GM18858 (cell line): ENCODE data around the gene CNIH4.
"Not testable (repeated sequence)": the region's sequence is repeated elsewhere in the genome, so short reads cannot be mapped to it uniquely, and the experiment has no call there.

Experiments
- ATAC-seq: cut with Tn5 transposase; IDR thresholded peaks from one replicate; pipeline ENCODE4 v1.9.1; 2021; ENCODE audit not compliant: unreplicated experiment

CNIH4 gene

DNA sequence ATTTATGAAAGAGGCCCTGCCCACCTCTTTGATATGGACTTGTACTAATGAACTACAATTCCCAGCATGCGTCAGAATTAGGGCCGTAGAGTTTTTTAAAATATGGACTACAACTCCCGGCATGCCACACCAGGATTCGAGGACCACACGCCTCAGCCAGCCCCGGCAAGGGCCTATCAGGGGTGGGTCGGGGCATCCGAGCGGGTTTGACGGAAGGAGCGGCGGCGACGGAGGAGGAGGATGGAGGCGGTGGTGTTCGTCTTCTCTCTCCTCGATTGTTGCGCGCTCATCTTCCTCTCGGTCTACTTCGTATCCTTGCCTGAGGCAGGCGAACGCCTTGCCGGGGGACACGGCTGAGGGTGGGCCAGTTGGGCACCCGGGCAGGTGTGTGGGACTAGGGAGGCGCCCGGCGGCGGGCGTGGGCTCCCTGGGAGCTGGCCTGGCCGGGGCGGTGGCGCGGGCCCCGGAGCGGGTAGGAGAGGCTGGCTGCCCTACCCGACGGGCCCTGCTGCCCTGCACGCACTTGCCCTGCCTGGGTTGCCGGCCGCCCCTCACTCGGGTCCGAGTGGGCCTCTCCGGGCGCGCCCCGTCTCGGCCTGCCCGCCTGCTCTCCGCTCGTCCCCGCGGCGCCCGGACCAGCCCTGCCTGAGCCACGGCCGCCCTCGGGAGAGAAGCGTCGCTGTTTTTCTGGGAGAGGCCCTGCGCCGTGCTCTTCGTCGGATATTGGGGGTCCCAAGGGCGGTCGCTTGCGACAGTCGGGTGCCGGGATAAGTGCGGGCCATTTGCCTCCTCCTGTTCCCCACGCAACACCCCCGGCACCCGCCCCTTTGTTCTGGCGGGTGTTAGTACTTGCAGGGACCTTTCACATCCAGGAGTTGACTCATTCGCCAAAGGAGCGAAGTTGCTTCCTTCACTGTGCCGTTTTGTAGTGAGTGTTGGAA lies at the start of gene CNIH4:
TSS of gene CNIH4 (plus strand) at position 195 of the 941 bp plus-strand sequence. CDS start at position 241, 46 bp downstream.
- peak; percentile 98 for ATAC-seq

DNA sequence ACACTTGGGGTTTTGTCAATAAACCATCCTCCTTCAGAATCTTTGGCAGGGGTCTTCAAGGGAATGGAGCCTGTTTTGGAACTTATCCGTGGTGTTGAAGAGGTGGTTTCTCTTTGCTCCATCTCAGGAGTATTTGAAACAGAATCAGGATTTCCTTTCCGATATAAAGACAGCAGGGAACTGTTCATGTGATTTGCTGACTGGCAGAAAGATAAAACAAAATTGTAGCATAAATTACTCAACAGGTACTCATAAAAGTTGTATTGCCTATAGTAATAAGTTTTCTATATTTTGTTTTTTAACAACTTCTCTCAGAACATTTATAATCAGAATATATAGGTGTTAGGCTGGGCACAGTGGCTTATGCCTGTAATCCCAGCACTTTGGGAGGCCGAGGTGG lies 48.6 kb upstream of the CNIH4 start:
- ATAC-seq, result no peak

DNA sequence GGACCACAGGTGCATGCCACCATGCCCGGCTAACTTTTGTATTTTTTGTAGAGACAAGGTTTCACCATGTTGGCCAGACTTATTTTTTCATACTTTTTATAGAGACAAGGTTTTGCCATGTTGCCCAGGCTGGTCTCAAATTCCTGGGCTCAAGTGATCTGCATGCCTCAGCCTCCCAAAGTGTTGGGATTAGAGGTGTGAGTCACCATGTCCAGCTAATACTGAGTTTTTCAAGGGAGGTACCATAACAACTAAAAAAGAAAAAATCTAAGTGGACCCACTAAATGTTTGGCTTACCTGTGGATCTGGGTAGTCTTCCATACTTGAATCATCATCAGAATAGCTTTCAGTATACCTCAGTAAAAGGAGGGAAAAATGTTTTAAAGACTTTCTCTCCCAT lies 45.2 kb upstream of the CNIH4 start:
- not testable (repeated sequence) for ATAC-seq

DNA sequence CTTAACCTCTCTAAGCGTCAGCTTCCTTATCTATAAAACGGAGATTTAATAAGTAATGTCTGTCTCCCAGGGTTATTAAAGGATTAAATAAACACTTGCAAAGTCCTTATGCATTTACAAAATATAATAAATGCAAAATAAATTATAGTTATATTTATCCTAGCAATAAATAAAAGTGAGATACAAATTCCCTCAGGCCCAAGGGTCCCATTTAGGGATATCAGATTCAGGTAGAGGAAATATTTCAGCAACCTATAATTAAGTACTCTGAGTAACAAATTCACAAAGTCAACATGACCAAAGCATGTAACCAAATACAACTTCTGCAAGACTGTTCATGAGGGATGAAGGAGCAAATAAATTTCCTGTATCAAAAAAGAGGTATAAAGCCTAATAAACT lies 44.7 kb upstream of the CNIH4 start:
- ATAC-seq, result no peak

DNA sequence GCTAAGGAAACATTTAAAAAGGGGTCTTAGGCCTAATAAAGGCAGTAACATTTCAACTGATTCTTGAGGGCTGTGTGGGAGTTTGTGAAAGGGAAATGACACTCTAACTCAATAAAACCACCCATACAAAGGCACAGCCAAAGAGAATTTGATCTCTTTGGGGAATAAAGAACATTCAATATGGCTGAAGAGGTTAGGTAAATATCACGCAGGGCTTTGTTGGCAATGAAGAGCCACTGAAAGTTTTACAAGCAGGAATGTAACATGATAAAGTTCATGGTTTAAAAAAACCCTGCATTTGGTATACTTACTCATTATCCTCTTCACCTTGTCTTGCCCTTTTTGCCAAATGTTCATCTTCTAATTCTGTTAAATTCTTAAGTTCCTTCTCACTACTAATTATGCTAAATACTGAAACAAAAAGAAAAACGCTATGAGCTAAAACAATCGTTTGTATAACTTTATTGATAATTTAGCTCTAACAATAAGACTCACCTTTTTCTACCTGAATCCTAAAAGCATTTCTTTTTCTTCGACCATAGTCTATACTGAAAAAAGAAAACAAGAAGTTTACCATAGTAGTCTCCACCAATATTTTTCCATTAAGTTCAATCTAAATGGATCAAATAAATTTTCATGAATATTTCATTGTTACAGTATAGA lies 39.2 kb upstream of the CNIH4 start:
- no peak for ATAC-seq

DNA sequence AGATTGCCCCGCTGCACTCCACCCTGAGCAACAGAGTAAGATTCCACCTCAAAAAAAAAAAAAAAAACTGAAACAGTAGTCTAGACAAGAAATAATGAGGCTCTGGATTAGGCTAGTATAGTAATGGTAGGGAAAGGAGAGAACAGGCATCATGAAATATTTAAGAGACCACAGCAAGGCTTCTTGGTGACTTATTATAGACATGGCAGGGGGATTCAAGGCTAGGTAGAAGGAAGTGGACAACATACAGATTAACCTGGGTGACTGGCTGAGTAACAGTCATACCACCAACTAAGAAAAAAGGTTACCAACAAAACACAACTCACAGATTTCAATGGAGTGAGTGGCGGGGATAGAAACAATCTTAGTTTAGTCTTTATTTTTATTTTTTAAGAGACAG lies 35.0 kb upstream of the CNIH4 start:
- no peak for ATAC-seq

DNA sequence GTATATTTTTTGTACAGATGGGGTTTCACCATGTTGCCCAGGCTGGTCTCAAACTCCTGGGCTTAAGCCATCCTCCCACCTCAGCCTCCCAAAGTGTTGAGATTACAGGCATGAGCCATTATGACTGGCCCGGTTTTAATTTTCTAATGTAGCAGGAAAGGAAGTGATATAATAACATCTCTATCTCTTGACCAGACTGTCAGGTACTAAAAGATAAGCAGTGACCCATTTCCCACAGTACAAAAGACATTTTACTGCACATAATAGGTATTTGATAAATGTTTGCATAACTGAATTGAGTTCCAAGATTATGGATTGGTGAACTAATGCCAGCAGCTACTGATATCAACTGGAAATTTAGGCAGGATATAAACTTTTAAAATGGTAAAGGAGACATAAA lies 30.7 kb upstream of the CNIH4 start:
- no peak for ATAC-seq

DNA sequence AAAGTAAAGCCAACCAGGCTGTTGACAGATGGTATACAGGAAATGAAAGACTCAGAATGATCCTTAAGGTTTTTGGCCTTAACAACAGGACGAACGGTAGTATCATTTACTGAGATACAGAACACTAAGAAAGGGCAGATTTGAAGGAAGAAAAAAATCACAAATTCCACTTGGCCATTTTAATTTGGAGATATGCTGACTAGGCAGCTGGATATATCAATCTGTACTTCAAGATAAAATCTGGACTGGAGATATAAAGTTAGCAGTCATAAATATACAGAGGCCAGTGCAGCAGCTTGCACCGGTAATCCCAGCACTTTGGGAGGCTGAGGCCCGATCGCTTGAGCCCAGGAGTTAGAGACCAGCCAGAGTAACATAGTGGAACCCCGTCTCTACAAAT lies 28.0 kb upstream of the CNIH4 start:
- ATAC-seq, result no peak

DNA sequence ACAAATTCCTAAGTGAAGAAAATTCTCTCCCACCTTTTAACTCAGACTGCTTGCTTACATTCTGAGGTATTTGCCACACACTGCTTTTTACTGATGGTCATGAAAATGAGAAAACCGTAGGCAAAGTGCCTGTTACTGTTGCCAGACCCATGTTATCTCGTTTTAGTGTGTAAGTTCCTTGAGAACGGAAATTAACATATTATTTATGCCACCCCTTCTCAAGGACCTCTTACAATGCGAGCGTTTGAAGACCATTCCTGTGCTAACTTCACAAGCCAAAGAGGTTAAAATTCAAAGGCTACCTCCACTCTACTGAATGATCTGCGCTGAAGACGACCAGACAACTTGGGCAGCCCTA lies 27.2 kb upstream of the CNIH4 start:
- no peak for ATAC-seq

DNA sequence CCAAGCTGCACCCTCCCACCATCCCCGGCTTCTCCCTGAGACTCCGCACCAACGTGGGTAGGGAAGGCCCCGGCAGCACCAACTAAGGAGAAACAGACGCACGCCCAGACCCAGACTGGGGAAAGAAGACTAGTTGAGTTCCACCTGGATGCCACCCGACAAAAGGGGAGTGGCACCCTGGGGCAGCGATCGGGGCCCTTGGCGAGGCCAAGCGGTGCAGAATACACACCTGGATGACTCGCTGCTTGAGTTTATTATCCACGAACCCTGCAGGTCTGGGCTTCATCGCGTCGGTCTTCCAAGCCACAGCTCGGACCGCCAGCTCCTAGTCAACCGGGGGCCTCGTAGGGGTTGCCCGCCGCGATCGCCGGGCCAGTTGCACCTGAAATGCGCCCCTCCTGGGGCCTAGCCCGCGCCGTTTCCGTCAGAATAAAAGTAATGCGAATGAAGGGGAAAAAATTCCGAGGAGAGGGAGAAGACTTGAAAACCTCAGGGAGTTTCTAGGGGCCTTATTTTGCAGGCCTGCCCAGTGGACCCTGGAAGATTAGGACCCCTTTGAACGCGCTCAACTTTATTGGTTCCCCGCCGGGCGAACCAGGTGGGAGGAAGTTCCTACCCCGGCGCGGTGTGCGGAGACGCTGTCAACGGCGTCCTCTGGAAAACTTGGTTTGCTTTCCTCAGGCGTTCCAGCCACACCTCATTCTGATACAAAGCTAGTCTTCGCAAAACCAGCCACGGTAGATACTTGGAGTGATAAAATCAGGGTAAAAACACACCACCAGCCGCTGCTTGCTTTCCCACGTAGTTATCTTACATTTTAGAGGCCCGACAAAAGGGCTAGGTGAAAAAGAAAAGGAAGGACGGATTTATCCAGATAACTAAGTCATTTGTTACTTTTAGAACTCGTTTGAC lies 26.6 kb upstream of the CNIH4 start, which contains the start of gene NVL:
TSS of gene NVL (minus strand) at position 331 of the 912 bp plus-strand sequence. CDS start at position 286, 45 bp downstream.
- peak; percentile 53 for ATAC-seq

DNA sequence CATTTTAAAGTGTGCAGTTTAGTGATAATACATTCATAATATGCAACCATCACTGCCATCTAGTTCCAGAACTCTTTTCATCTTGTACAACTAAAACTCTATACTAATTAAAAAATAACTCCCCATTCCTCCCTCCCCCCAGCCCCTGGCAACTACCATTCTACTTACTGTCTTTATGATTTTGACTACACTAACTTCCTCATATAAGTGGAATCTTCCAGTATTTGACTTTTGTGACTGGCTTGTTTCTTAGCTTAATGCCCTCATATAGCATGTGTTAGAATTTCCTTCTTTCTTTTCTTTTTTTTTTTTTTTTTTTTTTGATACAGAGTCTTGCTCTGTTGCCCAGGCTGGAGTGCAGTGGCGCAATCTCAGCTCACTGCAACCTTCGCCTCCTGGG lies 25.4 kb upstream of the CNIH4 start:
- no peak for ATAC-seq

DNA sequence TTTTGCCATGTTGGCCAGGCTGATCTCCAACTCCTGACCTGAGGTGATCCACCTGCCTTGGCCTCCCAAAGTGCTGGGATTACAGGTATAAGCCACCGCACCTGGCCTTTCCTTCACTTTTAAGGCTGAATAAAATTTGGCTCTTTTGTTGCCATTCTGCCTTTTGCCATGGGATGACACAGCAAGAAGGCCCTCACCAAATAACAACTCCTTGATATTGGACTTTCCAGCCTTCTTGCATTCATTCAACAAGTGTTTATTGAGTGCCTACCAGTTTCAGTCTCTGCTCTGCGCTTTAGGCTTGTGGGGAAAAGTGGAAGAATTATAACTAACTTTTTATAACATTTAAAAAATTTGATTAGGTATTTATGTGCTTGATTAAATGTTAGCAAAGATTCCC lies 24.9 kb upstream of the CNIH4 start:
- no peak for ATAC-seq

DNA sequence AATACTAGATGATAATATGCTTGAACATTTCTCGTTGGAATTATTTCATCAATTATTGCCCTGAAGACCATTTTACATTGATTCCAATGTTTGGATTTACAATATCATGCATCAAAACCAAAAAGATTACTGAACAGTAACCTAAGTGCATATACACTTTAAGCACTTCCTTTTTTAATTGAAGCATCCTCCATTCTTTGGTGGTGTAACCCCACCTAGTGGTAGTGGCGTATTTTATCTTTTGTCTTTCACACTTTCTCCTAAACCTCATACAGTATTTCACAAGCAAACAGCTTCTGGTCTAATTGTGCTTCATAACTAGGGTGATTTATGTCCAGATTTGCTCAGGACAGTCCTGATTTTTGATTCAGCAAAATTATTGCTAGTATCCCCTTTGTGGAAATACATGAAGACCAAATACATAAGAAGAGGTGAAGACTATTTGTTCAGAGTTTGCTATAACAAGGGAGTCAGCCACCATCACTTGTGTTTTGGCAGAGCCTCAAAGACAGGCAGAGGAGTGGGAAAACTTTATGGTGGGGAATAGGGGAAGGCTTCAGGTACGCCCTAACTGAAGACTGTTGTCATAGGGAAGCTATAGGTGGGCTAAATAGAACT lies 23.3 kb upstream of the CNIH4 start:
- ATAC-seq, result peak; percentile 47

DNA sequence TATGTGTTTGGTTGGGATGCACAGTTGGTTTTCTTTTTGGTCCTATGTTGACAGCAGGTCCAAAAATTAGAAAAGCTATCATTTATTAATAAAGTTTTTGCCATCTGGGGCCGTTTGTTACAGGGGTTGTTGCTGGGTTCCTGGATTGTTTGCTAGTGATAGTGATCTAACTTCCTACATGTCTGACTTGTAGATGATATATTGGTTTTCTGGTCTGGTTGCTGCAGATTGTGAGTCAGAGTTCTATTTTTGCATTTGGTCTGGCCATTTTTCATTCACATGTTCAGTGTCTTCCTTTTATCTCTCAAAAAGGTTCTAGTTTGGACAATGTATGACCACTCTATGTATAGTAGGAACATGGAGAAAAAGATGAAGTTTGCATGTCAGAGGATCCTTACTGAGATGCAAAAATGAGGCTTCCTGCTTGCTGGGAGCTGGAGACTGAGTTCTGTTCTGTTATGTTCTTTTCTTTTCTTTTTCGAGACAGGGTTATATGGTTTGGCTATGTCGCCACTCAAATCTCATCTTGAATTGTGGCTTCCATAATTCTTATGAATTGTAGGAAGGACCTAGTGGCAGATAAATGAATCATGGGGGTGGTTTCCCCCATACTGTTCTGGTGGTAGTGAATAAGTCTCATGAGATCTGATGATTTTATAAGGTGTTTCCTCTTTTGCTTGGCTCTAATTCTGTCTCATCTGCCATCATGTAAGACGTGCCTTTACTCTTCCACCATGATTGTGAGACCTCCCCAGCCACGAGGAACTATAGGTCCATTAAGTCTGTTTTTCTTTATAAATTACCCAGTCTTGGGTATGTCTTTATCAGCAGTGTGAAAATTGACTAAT lies 22.5 kb upstream of the CNIH4 start:
- ATAC-seq, result no peak

DNA sequence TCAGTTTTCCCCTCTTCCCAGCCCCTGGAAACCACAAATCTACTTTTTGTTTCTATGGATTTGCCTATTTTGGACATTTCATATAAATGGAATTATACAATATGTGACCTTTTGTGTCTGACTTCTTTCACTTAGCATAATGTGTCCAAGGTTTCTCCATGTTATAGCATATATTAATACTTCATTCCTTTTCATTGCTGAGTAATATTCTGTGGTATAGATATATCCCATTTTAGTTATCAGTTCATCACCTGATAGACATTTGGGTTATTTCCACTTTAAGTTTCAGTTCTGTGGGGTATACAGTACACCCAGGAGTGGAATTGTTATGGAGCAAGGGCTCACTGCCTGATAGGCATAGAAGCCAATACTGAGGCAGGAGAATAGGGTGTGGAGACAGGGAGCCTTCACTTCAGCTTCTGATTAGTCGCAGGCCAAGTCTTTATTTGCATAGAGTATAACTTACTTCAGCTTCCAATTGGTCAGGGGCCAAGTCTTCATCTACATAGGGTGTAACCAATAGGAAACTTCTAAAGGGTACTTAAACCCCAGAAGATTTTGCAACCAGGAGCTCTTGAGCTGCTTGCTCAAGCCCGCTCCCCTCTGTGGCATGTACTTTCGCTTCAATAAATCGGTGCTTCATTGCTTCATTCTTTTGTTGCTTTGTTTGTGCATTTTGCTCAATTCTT lies 18.4 kb upstream of the CNIH4 start:
- ATAC-seq, result no peak

DNA sequence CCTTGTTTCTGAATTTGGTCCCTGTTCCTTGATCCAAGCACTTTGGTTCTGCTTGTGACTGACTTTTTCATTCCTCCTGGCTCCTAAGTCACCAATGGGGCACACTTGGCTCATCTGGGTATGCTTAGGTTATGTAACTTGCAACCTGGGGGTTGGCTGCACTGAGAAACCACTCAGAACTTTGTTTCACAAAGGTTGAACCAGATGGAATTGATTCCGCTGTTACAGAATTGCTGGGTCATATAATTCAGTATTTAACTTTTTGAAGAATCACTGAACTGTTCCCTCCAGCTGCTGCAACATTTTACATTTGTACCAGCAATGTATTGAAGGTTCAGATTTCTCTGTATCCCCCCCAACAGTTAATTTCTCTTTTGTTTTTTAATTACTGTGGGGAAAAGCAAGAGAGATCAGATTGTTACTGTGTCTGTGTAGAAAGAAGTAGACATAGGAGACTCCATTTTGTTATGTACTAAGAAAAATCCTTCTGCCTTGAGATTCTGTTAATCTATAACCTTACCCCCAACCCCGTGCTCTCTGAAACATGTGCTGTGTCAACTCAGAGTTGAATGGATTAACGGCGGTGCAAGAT lies 17.1 kb upstream of the CNIH4 start:
- no peak for ATAC-seq

DNA sequence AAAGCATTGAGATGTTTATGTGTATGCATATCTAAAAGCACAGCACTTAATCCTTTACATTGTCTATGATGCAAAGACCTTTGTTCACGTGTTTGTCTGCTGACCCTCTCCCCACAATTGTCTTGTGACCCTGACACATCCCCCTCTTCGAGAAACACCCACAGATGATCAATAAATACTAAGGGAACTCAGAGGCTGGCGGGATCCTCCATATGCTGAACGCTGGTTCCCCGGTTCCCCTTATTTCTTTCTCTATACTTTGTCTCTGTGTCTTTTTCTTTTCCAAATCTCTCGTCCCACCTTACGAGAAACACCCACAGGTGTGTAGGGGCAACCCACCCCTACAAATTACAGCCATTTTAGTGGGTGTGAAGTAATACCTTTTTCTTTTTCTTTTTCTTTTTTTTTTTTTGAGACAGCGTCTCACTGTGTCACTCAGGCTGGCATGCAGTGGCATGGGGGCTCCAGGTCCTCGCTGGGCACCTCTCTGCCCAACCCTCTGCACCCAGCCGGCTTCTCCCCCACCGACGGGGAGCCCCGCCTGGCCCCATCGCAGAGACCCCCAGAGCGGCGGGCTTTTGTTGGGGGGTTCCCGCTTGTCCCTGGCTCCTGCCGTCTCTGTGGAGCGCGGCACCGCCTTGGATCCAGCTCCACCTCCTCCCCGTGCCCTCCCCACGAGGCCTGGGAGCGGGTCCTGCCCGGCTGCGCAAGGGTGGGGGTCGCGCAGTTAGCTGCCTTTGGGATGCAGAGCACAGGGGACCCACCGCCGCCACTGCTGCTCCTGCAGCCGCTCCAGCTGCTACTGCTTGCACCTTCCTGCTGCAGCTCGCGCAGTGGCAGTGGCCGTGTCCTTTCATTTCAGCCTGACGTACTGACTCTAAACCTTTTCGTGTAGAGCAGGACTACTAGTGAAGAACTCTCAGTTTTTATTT lies 16.0 kb upstream of the CNIH4 start:
- peak; percentile 51 for ATAC-seq

DNA sequence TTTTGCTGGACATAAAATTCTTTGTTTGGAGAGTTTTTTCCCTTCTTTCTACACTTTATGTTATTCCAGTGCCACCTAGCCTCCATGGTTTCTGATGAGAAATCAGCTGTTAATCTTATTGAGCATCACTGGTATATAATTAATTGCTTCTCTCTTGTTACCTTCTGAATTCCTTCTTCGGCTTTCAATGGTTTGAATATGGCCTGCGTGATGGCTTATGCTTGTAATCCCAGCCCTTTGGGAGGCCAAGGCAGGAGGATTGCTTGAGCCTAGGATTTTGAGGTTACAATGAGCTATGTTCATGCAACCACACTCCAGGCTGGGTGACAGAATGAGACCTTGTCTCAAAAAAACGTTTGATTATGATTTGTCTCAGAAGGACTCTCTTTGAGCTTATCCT lies 13.0 kb upstream of the CNIH4 start:
- no peak for ATAC-seq
